GM12878 (cell line): Measurements from ENCODE around the gene CUL9. TPM values are rescaled to one million over a fixed set of nuclear protein-coding genes. Genes with fewer than 3 reads are reported as not detected.

Experiments used
- IKZF1 ChIP-seq: fragments of 450-650 bp; conservative IDR thresholded peaks from 2 replicates; pipeline ENCODE4 v1.6.1; 2017; ENCODE audit warnings: antibody characterized with exemption, mild to moderate bottlenecking
- JUNB ChIP-seq: IDR thresholded peaks from 2 replicates; pipeline ENCODE4 v1.6.1; 2016; ENCODE audit warnings: antibody characterized with exemption, mild to moderate bottlenecking
- YBX1 ChIP-seq: fragments of 450-650 bp; IDR thresholded peaks from 2 replicates; pipeline ENCODE4 v1.6.1; 2016; ENCODE audit warnings: antibody characterized with exemption
- ZZZ3 ChIP-seq: IDR thresholded peaks from 2 replicates; pipeline ENCODE4 v1.6.1; 2011; ENCODE audit warnings: low read depth; ENCODE audit not compliant: control insufficient read depth, insufficient read length
- polyA plus RNA-seq, 11 experiments: library from polyadenylated mRNA; depleted of rRNA in 4 of 11; unstranded in 6 of 11; stranded (reverse) in 5 of 11; fragments of >200 nt; fragmentation: Nextera tagmentation in 4 of 11; fragmentation: Illumina TruSeq in 1 of 11; extraction: Ambion mirVana in 4 of 11; extraction: Trizol in 1 of 11; gene quantifications; 1 replicate in 1 of 11; 2 replicates in 10 of 11; pipeline versions ENCODE4 v1.2.1 to v1.2.3, GENCODE V29; 2011 to 2016; ENCODE audit warnings: inconsistent platforms in 2 of 11, missing spikeins in 2 of 11, low read depth in 1 of 11
- total RNA-seq, 4 experiments: library from RNA; depleted of rRNA in 3 of 4; stranded (reverse); fragments of >200 nt in 3 of 4; fragmentation: Illumina TruSeq in 1 of 4; extraction: Trizol in 1 of 4; gene quantifications; 2 replicates each; pipeline versions ENCODE4 v1.2.1 to v1.2.3, GENCODE V29; 2013 to 2021
- TF ChIP-seq, protein P1 (sequence below), 3 experiments: IDR thresholded peaks in 2 of 3; conservative IDR thresholded peaks in 1 of 3; 2 replicates each; pipeline ENCODE4 v1.5.1; 2011; ENCODE audit warnings: low read depth in 3 of 3, low read length in 3 of 3, mild to moderate bottlenecking in 3 of 3, control low read depth in 2 of 3, moderate library complexity in 2 of 3, inconsistent platforms in 1 of 3, mixed read lengths in 1 of 3; ENCODE audit not compliant: control insufficient read depth in 2 of 3, insufficient read depth in 1 of 3; ENCODE audit errors: extremely low read depth in 1 of 3
- TF ChIP-seq, protein P2 (sequence below): fragments of 150-350 bp; IDR thresholded peaks from 2 replicates; pipeline ENCODE4 v1.6.1; 2014; ENCODE audit warnings: mild to moderate bottlenecking, low read depth, low read length
- TF ChIP-seq, protein P3 (sequence below): fragments of 450-650 bp; conservative IDR thresholded peaks from 2 replicates; pipeline ENCODE4 v1.6.1; 2017; ENCODE audit warnings: mild to moderate bottlenecking, moderate library complexity
- TF ChIP-seq, protein P4 (sequence below): IDR thresholded peaks from 2 replicates; pipeline ENCODE4 v1.6.1; 2011; ENCODE audit warnings: low read depth, low read length, improper control_type of control experiment, borderline replicate concordance
- TF ChIP-seq, protein P5 (sequence below): fragments of 450-650 bp; IDR thresholded peaks from 2 replicates; pipeline ENCODE4 v1.6.1; 2017; ENCODE audit warnings: low read depth, mild to moderate bottlenecking, moderate library complexity
- TF ChIP-seq, protein P6 (sequence below): fragments of 450-650 bp; IDR thresholded peaks from 2 replicates; pipeline ENCODE4 v1.6.1; 2017; ENCODE audit warnings: mild to moderate bottlenecking
- TF ChIP-seq, protein P7 (sequence below): IDR thresholded peaks from 2 replicates; pipeline ENCODE4 v1.6.1; 2012; ENCODE audit warnings: improper control_type of control experiment, low read depth, low read length; ENCODE audit not compliant: insufficient replicate concordance

Gene CUL9
- total and polyA plus RNA-seq, 10 of the 15 experiments (the other 5 are each of a cell fraction or from before 2014, with no cell fraction given): 1.2 to 48.3 (median 17.2) TPM

DNA sequence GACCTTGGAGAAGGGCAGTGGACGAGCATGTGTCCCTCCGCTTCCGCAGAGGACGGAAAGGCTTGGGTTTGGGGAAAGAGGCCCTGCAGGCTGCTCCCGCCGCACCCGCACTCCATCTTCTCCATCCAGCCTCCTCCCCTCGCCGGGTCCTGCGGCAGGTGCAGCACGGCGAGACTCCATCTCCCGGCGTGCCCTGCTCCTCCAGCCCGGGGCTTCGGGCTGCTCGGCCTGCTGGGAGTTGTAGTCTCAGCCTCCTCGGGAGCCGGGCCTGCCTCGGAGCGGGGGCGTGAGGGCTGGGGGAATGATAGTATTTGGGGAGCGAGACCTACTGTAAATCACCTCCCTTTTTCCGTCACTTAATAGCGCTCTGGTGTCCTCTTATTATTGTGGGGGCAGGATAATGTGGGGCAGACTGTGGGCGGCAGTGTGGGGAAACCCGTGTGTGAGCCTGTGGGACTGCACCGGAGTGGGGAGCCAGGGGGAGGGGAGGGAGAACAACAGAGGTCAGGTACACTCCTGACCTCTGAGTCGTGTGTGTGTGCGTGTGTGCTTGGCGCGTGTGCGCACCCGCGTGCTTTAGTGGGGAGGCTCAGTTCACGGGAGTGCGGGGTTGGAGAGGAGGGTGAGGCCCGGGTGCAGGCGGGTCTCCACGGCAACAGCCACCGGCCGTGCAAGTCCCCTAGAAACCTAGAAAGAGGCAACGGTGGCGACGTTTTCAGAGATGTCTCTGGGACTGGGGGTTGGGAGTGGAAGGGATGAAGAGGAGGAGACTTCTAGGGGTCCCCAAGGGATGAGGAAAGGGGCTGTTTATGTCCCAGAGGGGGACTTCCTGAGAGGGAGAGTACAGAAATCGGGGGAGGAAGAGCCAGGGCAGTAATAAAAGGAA, 65.4 kb downstream of the CUL9 start (continued):
- TF ChIP-seq, protein P1, sequence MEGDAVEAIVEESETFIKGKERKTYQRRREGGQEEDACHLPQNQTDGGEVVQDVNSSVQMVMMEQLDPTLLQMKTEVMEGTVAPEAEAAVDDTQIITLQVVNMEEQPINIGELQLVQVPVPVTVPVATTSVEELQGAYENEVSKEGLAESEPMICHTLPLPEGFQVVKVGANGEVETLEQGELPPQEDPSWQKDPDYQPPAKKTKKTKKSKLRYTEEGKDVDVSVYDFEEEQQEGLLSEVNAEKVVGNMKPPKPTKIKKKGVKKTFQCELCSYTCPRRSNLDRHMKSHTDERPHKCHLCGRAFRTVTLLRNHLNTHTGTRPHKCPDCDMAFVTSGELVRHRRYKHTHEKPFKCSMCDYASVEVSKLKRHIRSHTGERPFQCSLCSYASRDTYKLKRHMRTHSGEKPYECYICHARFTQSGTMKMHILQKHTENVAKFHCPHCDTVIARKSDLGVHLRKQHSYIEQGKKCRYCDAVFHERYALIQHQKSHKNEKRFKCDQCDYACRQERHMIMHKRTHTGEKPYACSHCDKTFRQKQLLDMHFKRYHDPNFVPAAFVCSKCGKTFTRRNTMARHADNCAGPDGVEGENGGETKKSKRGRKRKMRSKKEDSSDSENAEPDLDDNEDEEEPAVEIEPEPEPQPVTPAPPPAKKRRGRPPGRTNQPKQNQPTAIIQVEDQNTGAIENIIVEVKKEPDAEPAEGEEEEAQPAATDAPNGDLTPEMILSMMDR (IDR thresholded peaks at IDR 0.05 in 2 of 3, conservative IDR thresholded peaks at IDR 0.05 in 1 of 3; ENCODE audit: control insufficient read depth in 2 of 3, extremely low read depth in 1 of 3, insufficient read depth in 1 of 3, low read depth in 3 of 3, low read length in 3 of 3): no peak
- TF ChIP-seq, protein P2, sequence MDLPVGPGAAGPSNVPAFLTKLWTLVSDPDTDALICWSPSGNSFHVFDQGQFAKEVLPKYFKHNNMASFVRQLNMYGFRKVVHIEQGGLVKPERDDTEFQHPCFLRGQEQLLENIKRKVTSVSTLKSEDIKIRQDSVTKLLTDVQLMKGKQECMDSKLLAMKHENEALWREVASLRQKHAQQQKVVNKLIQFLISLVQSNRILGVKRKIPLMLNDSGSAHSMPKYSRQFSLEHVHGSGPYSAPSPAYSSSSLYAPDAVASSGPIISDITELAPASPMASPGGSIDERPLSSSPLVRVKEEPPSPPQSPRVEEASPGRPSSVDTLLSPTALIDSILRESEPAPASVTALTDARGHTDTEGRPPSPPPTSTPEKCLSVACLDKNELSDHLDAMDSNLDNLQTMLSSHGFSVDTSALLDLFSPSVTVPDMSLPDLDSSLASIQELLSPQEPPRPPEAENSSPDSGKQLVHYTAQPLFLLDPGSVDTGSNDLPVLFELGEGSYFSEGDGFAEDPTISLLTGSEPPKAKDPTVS: no peak
- TF ChIP-seq JUNB (no peak), YBX1 (no peak), ZZZ3 (no peak), IKZF1 (peak; percentile 98)
- TF ChIP-seq, protein P3, sequence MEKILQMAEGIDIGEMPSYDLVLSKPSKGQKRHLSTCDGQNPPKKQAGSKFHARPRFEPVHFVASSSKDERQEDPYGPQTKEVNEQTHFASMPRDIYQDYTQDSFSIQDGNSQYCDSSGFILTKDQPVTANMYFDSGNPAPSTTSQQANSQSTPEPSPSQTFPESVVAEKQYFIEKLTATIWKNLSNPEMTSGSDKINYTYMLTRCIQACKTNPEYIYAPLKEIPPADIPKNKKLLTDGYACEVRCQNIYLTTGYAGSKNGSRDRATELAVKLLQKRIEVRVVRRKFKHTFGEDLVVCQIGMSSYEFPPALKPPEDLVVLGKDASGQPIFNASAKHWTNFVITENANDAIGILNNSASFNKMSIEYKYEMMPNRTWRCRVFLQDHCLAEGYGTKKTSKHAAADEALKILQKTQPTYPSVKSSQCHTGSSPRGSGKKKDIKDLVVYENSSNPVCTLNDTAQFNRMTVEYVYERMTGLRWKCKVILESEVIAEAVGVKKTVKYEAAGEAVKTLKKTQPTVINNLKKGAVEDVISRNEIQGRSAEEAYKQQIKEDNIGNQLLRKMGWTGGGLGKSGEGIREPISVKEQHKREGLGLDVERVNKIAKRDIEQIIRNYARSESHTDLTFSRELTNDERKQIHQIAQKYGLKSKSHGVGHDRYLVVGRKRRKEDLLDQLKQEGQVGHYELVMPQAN: peak; percentile 43; the same call in 1 of the 2 replicates
- TF ChIP-seq, protein P4, sequence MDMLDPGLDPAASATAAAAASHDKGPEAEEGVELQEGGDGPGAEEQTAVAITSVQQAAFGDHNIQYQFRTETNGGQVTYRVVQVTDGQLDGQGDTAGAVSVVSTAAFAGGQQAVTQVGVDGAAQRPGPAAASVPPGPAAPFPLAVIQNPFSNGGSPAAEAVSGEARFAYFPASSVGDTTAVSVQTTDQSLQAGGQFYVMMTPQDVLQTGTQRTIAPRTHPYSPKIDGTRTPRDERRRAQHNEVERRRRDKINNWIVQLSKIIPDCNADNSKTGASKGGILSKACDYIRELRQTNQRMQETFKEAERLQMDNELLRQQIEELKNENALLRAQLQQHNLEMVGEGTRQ: no peak
- TF ChIP-seq, protein P5, sequence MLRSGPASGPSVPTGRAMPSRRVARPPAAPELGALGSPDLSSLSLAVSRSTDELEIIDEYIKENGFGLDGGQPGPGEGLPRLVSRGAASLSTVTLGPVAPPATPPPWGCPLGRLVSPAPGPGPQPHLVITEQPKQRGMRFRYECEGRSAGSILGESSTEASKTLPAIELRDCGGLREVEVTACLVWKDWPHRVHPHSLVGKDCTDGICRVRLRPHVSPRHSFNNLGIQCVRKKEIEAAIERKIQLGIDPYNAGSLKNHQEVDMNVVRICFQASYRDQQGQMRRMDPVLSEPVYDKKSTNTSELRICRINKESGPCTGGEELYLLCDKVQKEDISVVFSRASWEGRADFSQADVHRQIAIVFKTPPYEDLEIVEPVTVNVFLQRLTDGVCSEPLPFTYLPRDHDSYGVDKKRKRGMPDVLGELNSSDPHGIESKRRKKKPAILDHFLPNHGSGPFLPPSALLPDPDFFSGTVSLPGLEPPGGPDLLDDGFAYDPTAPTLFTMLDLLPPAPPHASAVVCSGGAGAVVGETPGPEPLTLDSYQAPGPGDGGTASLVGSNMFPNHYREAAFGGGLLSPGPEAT: peak; percentile 74; the same call in 1 of the 2 replicates
- TF ChIP-seq, protein P6, sequence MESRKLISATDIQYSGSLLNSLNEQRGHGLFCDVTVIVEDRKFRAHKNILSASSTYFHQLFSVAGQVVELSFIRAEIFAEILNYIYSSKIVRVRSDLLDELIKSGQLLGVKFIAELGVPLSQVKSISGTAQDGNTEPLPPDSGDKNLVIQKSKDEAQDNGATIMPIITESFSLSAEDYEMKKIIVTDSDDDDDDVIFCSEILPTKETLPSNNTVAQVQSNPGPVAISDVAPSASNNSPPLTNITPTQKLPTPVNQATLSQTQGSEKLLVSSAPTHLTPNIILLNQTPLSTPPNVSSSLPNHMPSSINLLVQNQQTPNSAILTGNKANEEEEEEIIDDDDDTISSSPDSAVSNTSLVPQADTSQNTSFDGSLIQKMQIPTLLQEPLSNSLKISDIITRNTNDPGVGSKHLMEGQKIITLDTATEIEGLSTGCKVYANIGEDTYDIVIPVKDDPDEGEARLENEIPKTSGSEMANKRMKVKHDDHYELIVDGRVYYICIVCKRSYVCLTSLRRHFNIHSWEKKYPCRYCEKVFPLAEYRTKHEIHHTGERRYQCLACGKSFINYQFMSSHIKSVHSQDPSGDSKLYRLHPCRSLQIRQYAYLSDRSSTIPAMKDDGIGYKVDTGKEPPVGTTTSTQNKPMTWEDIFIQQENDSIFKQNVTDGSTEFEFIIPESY: no peak
- TF ChIP-seq, protein P7, sequence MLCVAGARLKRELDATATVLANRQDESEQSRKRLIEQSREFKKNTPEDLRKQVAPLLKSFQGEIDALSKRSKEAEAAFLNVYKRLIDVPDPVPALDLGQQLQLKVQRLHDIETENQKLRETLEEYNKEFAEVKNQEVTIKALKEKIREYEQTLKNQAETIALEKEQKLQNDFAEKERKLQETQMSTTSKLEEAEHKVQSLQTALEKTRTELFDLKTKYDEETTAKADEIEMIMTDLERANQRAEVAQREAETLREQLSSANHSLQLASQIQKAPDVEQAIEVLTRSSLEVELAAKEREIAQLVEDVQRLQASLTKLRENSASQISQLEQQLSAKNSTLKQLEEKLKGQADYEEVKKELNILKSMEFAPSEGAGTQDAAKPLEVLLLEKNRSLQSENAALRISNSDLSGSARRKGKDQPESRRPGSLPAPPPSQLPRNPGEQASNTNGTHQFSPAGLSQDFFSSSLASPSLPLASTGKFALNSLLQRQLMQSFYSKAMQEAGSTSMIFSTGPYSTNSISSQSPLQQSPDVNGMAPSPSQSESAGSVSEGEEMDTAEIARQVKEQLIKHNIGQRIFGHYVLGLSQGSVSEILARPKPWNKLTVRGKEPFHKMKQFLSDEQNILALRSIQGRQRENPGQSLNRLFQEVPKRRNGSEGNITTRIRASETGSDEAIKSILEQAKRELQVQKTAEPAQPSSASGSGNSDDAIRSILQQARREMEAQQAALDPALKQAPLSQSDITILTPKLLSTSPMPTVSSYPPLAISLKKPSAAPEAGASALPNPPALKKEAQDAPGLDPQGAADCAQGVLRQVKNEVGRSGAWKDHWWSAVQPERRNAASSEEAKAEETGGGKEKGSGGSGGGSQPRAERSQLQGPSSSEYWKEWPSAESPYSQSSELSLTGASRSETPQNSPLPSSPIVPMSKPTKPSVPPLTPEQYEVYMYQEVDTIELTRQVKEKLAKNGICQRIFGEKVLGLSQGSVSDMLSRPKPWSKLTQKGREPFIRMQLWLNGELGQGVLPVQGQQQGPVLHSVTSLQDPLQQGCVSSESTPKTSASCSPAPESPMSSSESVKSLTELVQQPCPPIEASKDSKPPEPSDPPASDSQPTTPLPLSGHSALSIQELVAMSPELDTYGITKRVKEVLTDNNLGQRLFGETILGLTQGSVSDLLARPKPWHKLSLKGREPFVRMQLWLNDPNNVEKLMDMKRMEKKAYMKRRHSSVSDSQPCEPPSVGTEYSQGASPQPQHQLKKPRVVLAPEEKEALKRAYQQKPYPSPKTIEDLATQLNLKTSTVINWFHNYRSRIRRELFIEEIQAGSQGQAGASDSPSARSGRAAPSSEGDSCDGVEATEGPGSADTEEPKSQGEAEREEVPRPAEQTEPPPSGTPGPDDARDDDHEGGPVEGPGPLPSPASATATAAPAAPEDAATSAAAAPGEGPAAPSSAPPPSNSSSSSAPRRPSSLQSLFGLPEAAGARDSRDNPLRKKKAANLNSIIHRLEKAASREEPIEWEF: no peak
